ENCODE data around the gene GUCA1A. TPM values are rescaled to one million over a fixed set of nuclear protein-coding genes. Genes with fewer than 3 reads are reported as not detected.

GUCA1A gene
- total RNA-seq, 1 experiment from 2014 or later: not detected

GRCh38 chr6:42221546-42221945 is 48.4 kb downstream of the GUCA1A start:
- no peak overlapping the region for H3K4me3 ChIP-seq (ENCODE audit: low read depth, low read length)
- Mint-ChIP-seq H3K9me3 (ENCODE audit: unreplicated experiment) (no peaks in the 10 kb centered on the region), H3K27ac (ENCODE audit: unreplicated experiment) (no peak overlapping the region), H3K27me3 (ENCODE audit: insufficient read depth, unreplicated experiment) (no peaks in the 10 kb centered on the region), H3K4me3 (ENCODE audit: unreplicated experiment) (no peak overlapping the region), H3K36me3 (ENCODE audit: insufficient read depth, unreplicated experiment) (peaks cover 11% of the 10 kb centered on the region), H3K4me1 (ENCODE audit: low read depth, unreplicated experiment) (peaks cover 11% of the 10 kb centered on the region)
- H3K4me1 ChIP-seq: peaks cover 27% of the 10 kb centered on the region
- H3K9me3 ChIP-seq: no peaks in the 10 kb centered on the region
- intact Hi-C loops (cut with micrococcal nuclease; ENCODE audit: unreplicated experiment): no loop called here
- no peak for TF ChIP-seq CTCF (IDR thresholded peaks at IDR 0.05; ENCODE audit: insufficient read depth in 1 of 2, low read depth in 1 of 2, low read length in 1 of 2, severe bottlenecking in 1 of 2, unreplicated experiment in 1 of 2)
- CTCF ChIA-PET: no interaction called here
- no TSS peak for BruUV-seq (replicated peaks)
- no peaks in the 10 kb centered on the region for H3K27me3 ChIP-seq (replicated peaks; ENCODE audit: control insufficient read depth, insufficient read depth, low read length)
- POLR2A ChIA-PET: interaction anchor here (0.6 kb wide), 2 partner anchors 79 to 83 kb away, joined by 3 read pairs; partner anchors contain the start of gene C6orf132
- H3K36me3 ChIP-seq (ENCODE audit: control insufficient read depth, insufficient read depth, low read length): no peaks in the 10 kb centered on the region
- no peak for DNase-seq

- no peak for TF ChIP-seq CTCF (IDR thresholded peaks at IDR 0.05; ENCODE audit: insufficient read depth in 1 of 2, low read depth in 1 of 2, low read length in 1 of 2, severe bottlenecking in 1 of 2, unreplicated experiment in 1 of 2)
- H3K36me3 ChIP-seq (ENCODE audit: control insufficient read depth, insufficient read depth, low read length): no peaks in the 10 kb centered on the region
- Mint-ChIP-seq H3K9me3 (ENCODE audit: unreplicated experiment) (no peaks in the 10 kb centered on the region), H3K36me3 (ENCODE audit: insufficient read depth, unreplicated experiment) (peaks cover 9% of the 10 kb centered on the region), H3K4me3 (ENCODE audit: unreplicated experiment) (no peak overlapping the region), H3K27ac (ENCODE audit: unreplicated experiment) (peak overlapping the region; percentile 45), H3K4me1 (ENCODE audit: low read depth, unreplicated experiment) (peaks cover 19% of the 10 kb centered on the region), H3K27me3 (ENCODE audit: insufficient read depth, unreplicated experiment) (no peaks in the 10 kb centered on the region)
- no peaks in the 10 kb centered on the region for H3K27me3 ChIP-seq (replicated peaks; ENCODE audit: control insufficient read depth, insufficient read depth, low read length)
- no TSS peak for BruUV-seq (replicated peaks)
- H3K9me3 ChIP-seq: no peaks in the 10 kb centered on the region
- H3K4me3 ChIP-seq (ENCODE audit: low read depth, low read length): no peak overlapping the region
- intact Hi-C loops (cut with micrococcal nuclease; ENCODE audit: unreplicated experiment): no loop called here
- peak; percentile 22 to 56 for DNase-seq
- ChIA-PET CTCF (interaction anchor here (0.6 kb wide), 1 partner anchor 71 kb away, joined by 3 read pairs; no protein-coding TSS in a partner anchor), POLR2A (no interaction called here)
- peaks cover 25% of the 10 kb centered on the region for H3K4me1 ChIP-seq
Measured at GRCh38 chr6:42222448-42222847, 49.3 kb downstream of the GUCA1A start.

GRCh38 chr6:42224222-42225028 is 51.3 kb downstream of the GUCA1A start:
- no peaks in the 10 kb centered on the region for H3K9me3 Mint-ChIP-seq (ENCODE audit: unreplicated experiment)
- no peak overlapping the region for H3K4me3 ChIP-seq (ENCODE audit: low read depth, low read length)
- no peaks in the 10 kb centered on the region; the same call in 1 of the 2 replicates for H3K36me3 ChIP-seq (ENCODE audit: control insufficient read depth, insufficient read depth, low read length)
- DNase-seq: peak in 1 of 2 experiments; percentile 39
- no peaks in the 10 kb centered on the region for H3K9me3 ChIP-seq
- no peaks in the 10 kb centered on the region for H3K27me3 Mint-ChIP-seq (ENCODE audit: insufficient read depth, unreplicated experiment)
- BruUV-seq (replicated peaks): no TSS peak
- ChIA-PET POLR2A (no interaction called here), CTCF (no interaction called here)
- H3K4me3 Mint-ChIP-seq (ENCODE audit: unreplicated experiment): peak overlapping the region; percentile 53
- H3K27ac Mint-ChIP-seq (ENCODE audit: unreplicated experiment): peak overlapping the region; percentile 76
- intact Hi-C loops (cut with micrococcal nuclease; ENCODE audit: unreplicated experiment): no loop called here
- H3K36me3 Mint-ChIP-seq (ENCODE audit: insufficient read depth, unreplicated experiment): peaks cover 4% of the 10 kb centered on the region
- no peaks in the 10 kb centered on the region for H3K27me3 ChIP-seq (replicated peaks; ENCODE audit: control insufficient read depth, insufficient read depth, low read length)
- H3K4me1 Mint-ChIP-seq (ENCODE audit: low read depth, unreplicated experiment): peaks cover 36% of the 10 kb centered on the region
- TF ChIP-seq CTCF (IDR thresholded peaks at IDR 0.05; ENCODE audit: insufficient read depth in 1 of 2, low read depth in 1 of 2, low read length in 1 of 2, severe bottlenecking in 1 of 2, unreplicated experiment in 1 of 2): no peak
- peaks cover 40% of the 10 kb centered on the region for H3K4me1 ChIP-seq

All from Caco-2 (cell line).